Keratinocyte (primary cell): ENCODE measurements around the gene CBLN1. TPM values are rescaled to one million over a fixed set of nuclear protein-coding genes. Genes with fewer than 3 reads are reported as not detected.

Experiments
- DNase-seq: peaks from one replicate; pipeline ENCODE4 v3.0.0-alpha.2; 2011; ENCODE audit warnings: low read depth, missing footprints, low spot score
- FAIRE-seq: peaks from 2 replicates; lab custom pipeline; 2011; peaks lifted over from hg19 to GRCh38; lab: Jason Lieb, UNC
- H2AFZ ChIP-seq: 2 replicates; pipeline ENCODE4 v1.6.0; 2012; ENCODE audit warnings: low read length, control low read depth, inconsistent platforms; ENCODE audit not compliant: control insufficient read depth
- H3K27ac ChIP-seq: 2 replicates; pipeline ENCODE4 v1.5.1; 2011; ENCODE audit warnings: low read length; ENCODE audit not compliant: control insufficient read depth, insufficient read depth
- H3K27me3 ChIP-seq: 3 replicates; pipeline ENCODE4 v1.6.0; 2011; ENCODE audit warnings: low read length; ENCODE audit not compliant: control insufficient read depth, insufficient read depth; ENCODE audit errors: extremely low read depth
- H3K36me3 ChIP-seq, 2 experiments: 2 replicates in 1 of 2; 3 replicates in 1 of 2; pipeline ENCODE4 v1.5.1; 2011; ENCODE audit warnings: low read length in 2 of 2, mild to moderate bottlenecking in 1 of 2; ENCODE audit not compliant: control insufficient read depth in 2 of 2, insufficient read depth in 2 of 2; ENCODE audit errors: extremely low read depth in 1 of 2
- H3K4me1 ChIP-seq: 3 replicates; pipeline ENCODE4 v1.5.1; 2011; ENCODE audit warnings: low read length; ENCODE audit not compliant: control insufficient read depth, insufficient read depth; ENCODE audit errors: extremely low read depth
- H3K4me2 ChIP-seq: 3 replicates; pipeline ENCODE4 v1.6.0; 2011; ENCODE audit warnings: low read depth, low read length; ENCODE audit not compliant: control insufficient read depth, insufficient read depth; ENCODE audit errors: extremely low read depth
- H3K4me3 ChIP-seq, 3 experiments: fragments of 200-600 bp in 1 of 3; sonication (generic) in 1 of 3; 2 replicates in 2 of 3; 3 replicates in 1 of 3; pipeline ENCODE4 v1.5.1; 2011 to 2016; ENCODE audit warnings: low read length in 3 of 3, mild to moderate bottlenecking in 3 of 3, control low read depth in 2 of 3, inconsistent platforms in 1 of 3, low read depth in 1 of 3, mixed read lengths in 1 of 3, mixed run types in 1 of 3, moderate library complexity in 1 of 3; ENCODE audit not compliant: control insufficient read depth in 2 of 3, insufficient read depth in 2 of 3; ENCODE audit errors: extremely low read depth in 1 of 3
- H3K79me2 ChIP-seq: 2 replicates; pipeline ENCODE4 v1.6.0; 2012; ENCODE audit warnings: low read length; ENCODE audit not compliant: control insufficient read depth, insufficient read depth
- H3K9ac ChIP-seq: 3 replicates; pipeline ENCODE4 v1.6.0; 2011; ENCODE audit warnings: low read length; ENCODE audit not compliant: control insufficient read depth, insufficient read depth; ENCODE audit errors: extremely low read depth
- H3K9me1 ChIP-seq: 3 replicates; pipeline ENCODE4 v1.6.0; 2011; ENCODE audit warnings: low read length; ENCODE audit not compliant: control insufficient read depth, insufficient read depth; ENCODE audit errors: extremely low read depth
- H3K9me3 ChIP-seq: 2 replicates; pipeline ENCODE4 v1.5.1; 2012; ENCODE audit warnings: low read depth, low read length; ENCODE audit not compliant: control insufficient read depth
- H4K20me1 ChIP-seq: 3 replicates; pipeline ENCODE4 v1.6.0; 2011; ENCODE audit warnings: low read length; ENCODE audit not compliant: control insufficient read depth, insufficient read depth; ENCODE audit errors: extremely low read depth
- CTCF ChIP-seq, 3 experiments: IDR thresholded peaks in 1 of 3; conservative IDR thresholded peaks in 1 of 3; optimal IDR thresholded peaks in 1 of 3; 2 replicates in 2 of 3; 3 replicates in 1 of 3; pipeline versions ENCODE3 to v1.5.1; 2011; ENCODE audit warnings: low read length in 3 of 3, mild to moderate bottlenecking in 3 of 3, moderate library complexity in 2 of 3, control low read depth in 1 of 3, inconsistent platforms in 1 of 3; ENCODE audit not compliant: insufficient read depth in 2 of 3; ENCODE audit errors: extremely low read depth in 1 of 3
- EZH2 ChIP-seq: IDR thresholded peaks from one replicate; pipeline ENCODE4 v1.6.1; 2012; ENCODE audit warnings: inconsistent platforms, mild to moderate bottlenecking, low read length, moderate library complexity
- dilution Hi-C: fragments of 300-500 bp; cut with MboI; formaldehyde crosslinking; loops from one replicate; pipeline ENCODE4 v1.7.0; 2020; ENCODE audit warnings: low sequenced_read_pairs; ENCODE audit not compliant: extremely low pct_ligation_motif_present
- polyA plus RNA-seq, 5 experiments: library from polyadenylated mRNA; depleted of rRNA in 3 of 5; stranded (reverse) in 3 of 5; stranded (forward) in 1 of 5; unstranded in 1 of 5; fragments of >200 nt; gene quantifications; 1 replicate in 1 of 5; 2 replicates in 3 of 5; 3 replicates in 1 of 5; pipeline versions ENCODE4 v1.2.1 to v1.2.3, GENCODE V29; 2011 to 2012; ENCODE audit warnings: missing spikeins in 2 of 5, low read depth in 1 of 5, low replicate concordance in 1 of 5

The CBLN1 gene
- polyA plus RNA-seq, 1 donor (not counting 4 experiments of a cell fraction or from before 2014, with no cell fraction given) = not detected

- peaks cover 68% of the 10 kb centered on the region for H3K27me3 ChIP-seq
- dilution Hi-C loops = no loop called here
Observed at GRCh38 chr16:49275050-49275730, 6.4 kb downstream of the CBLN1 start.

GRCh38 chr16:49274591-49274990 is 7.0 kb downstream of the CBLN1 start:
- Histone ChIP-seq H3K4me3 (no peak overlapping the region), H3K27ac (no peak overlapping the region), H3K27me3 (peaks cover 62% of the 10 kb centered on the region), H3K36me3 (no peaks in the 10 kb centered on the region), H3K4me1 (no peaks in the 10 kb centered on the region), H3K9ac (no peak overlapping the region), H3K9me3 (no peaks in the 10 kb centered on the region), H3K4me2 (no peak overlapping the region), H3K9me1 (no peaks in the 10 kb centered on the region), H3K79me2 (no peaks in the 10 kb centered on the region), H2AFZ (no peak overlapping the region), H4K20me1 (no peaks in the 10 kb centered on the region)
- no peak for TF ChIP-seq CTCF (optimal IDR thresholded peaks at IDR 0.05 in 1 of 3, IDR thresholded peaks at IDR 0.05 in 1 of 3, conservative IDR thresholded peaks at IDR 0.05 in 1 of 3; ENCODE audit: extremely low read depth in 1 of 3, insufficient read depth in 2 of 3, low read length in 3 of 3)
- TF ChIP-seq EZH2 = no peak
- dilution Hi-C loops = no loop called here
- FAIRE-seq (no peak), DNase-seq (no peak)

More at GRCh38 chr16:49275050-49275730, 6.4 kb downstream of the CBLN1 start:
- Histone ChIP-seq H3K27ac (no peak overlapping the region), H2AFZ (no peak overlapping the region), H3K4me1 (no peaks in the 10 kb centered on the region), H3K9ac (no peak overlapping the region), H3K4me2 (no peak overlapping the region), H3K9me3 (no peaks in the 10 kb centered on the region), H3K9me1 (no peaks in the 10 kb centered on the region), H4K20me1 (no peaks in the 10 kb centered on the region), H3K4me3 (no peak overlapping the region), H3K36me3 (no peaks in the 10 kb centered on the region), H3K79me2 (no peaks in the 10 kb centered on the region)
- TF ChIP-seq CTCF (optimal IDR thresholded peaks at IDR 0.05 in 1 of 3, IDR thresholded peaks at IDR 0.05 in 1 of 3, conservative IDR thresholded peaks at IDR 0.05 in 1 of 3; ENCODE audit: extremely low read depth in 1 of 3, insufficient read depth in 2 of 3, low read length in 3 of 3) (no peak), EZH2 (no peak)
- FAIRE-seq (no peak), DNase-seq (no peak)
